Stimulated activated CD8-positive, alpha-beta memory T cell treated with anti-CD3 and anti-CD28 coated beads, Interleukin-15, amount 100 ng/mL, for 24 hours (primary cell): ENCODE data around the gene CTBP1.

Experiments
- DNase-seq: peaks from one replicate; pipeline ENCODE4 v3.0.0-alpha.2; 2020; ENCODE audit warnings: low read depth

CTBP1 gene

GRCh38 chr4:1222938-1223690, 25.8 kb downstream of the CTBP1 start:
- no peak for DNase-seq

- DNase-seq: no peak
Measured at GRCh38 chr4:1222036-1222789, 26.7 kb downstream of the CTBP1 start.

- DNase-seq: no peak
Measured at GRCh38 chr4:1221155-1221870, 27.6 kb downstream of the CTBP1 start.

GRCh38 chr4:1220566-1220965, 28.4 kb downstream of the CTBP1 start:
- DNase-seq: no peak

GRCh38 chr4:1219566-1219950, 29.4 kb downstream of the CTBP1 start:
- no peak for DNase-seq

- no peak for DNase-seq
Measured at GRCh38 chr4:1218634-1219565, 30.0 kb downstream of the CTBP1 start.

GRCh38 chr4:1217366-1217765, 31.6 kb downstream of the CTBP1 start:
- no peak for DNase-seq

GRCh38 chr4:1216869-1217294, 32.0 kb downstream of the CTBP1 start:
- no peak for DNase-seq

GRCh38 chr4:1216076-1216614, 32.8 kb downstream of the CTBP1 start:
- no peak for DNase-seq

- no peak for DNase-seq
Measured at GRCh38 chr4:1215141-1216075, 33.5 kb downstream of the CTBP1 start.

- no peak for DNase-seq
Measured at GRCh38 chr4:1214101-1215095, 34.5 kb downstream of the CTBP1 start.

- no peak for DNase-seq
Measured at GRCh38 chr4:1213336-1213995, 35.5 kb downstream of the CTBP1 start.

- no peak for DNase-seq
Measured at GRCh38 chr4:1212546-1213335, 36.2 kb downstream of the CTBP1 start.

- DNase-seq: no peak
Measured at GRCh38 chr4:1211891-1212545, 36.9 kb downstream of the CTBP1 start.

GRCh38 chr4:1211371-1211770, 37.6 kb downstream of the CTBP1 start:
- DNase-seq: no peak

- no peak for DNase-seq
Measured at GRCh38 chr4:1210971-1211370, 38.0 kb downstream of the CTBP1 start.

GRCh38 chr4:1210241-1210841, 38.6 kb downstream of the CTBP1 start:
- no peak for DNase-seq
